Middle frontal gyrus (tissue), 1 donor: ENCODE data around the gene NAPG.
"Not testable (repeated sequence)": the region's sequence is repeated elsewhere in the genome, so short reads cannot be mapped to it uniquely, and the experiment has no call there.

Experiments used
- DNase-seq: peaks from one replicate; pipeline ENCODE4 v3.0.0-alpha.2; 2015; ENCODE audit warnings: low spot score; ENCODE audit errors: extremely low spot score

Gene NAPG

GRCh38 chr18:10514082-10514481 is 11.7 kb upstream of the NAPG start:
- no peak for DNase-seq

- no peak for DNase-seq
These were observed 11.2 kb upstream of the NAPG start for GRCh38 chr18:10514601-10515000.

GRCh38 chr18:10515456-10515855 is 10.4 kb upstream of the NAPG start:
- no peak for DNase-seq

- DNase-seq = no peak
These were observed 9.7 kb upstream of the NAPG start for GRCh38 chr18:10516078-10516477.

- DNase-seq = peak; percentile 71
These were observed 7.1 kb upstream of the NAPG start for GRCh38 chr18:10518595-10519255.

GRCh38 chr18:10519366-10519765 is 6.5 kb upstream of the NAPG start:
- no peak for DNase-seq

GRCh38 chr18:10519999-10520935 is 5.6 kb upstream of the NAPG start:
- DNase-seq = peak; percentile 53

GRCh38 chr18:10521566-10521965 is 4.3 kb upstream of the NAPG start:
- no peak for DNase-seq

GRCh38 chr18:10522574-10522973 is 3.3 kb upstream of the NAPG start:
- no peak for DNase-seq

- DNase-seq = no peak
These were observed 2.3 kb upstream of the NAPG start for GRCh38 chr18:10523544-10523943.

- DNase-seq = no peak
These were observed 1.1 kb upstream of the NAPG start for GRCh38 chr18:10524507-10525370.

- DNase-seq = no peak
These were observed 496 bp upstream of the NAPG start for GRCh38 chr18:10525371-10525691.

GRCh38 chr18:10526561-10526949 is 728 bp downstream of the NAPG start:
- no peak for DNase-seq

- no peak for DNase-seq
These were observed 2.6 kb downstream of the NAPG start for GRCh38 chr18:10528439-10528838.

- no peak for DNase-seq
These were observed 4.2 kb downstream of the NAPG start for GRCh38 chr18:10530002-10530401.

GRCh38 chr18:10530852-10531251 is 5.0 kb downstream of the NAPG start:
- no peak for DNase-seq

GRCh38 chr18:10533111-10533510 is 7.3 kb downstream of the NAPG start:
- DNase-seq = no peak

- no peak for DNase-seq
These were observed 10.5 kb downstream of the NAPG start for GRCh38 chr18:10536280-10536679.

- DNase-seq = no peak
These were observed 11.9 kb downstream of the NAPG start for GRCh38 chr18:10537765-10538164.

- DNase-seq = not testable (repeated sequence)
These were observed 13.3 kb downstream of the NAPG start for GRCh38 chr18:10539124-10539523.

GRCh38 chr18:10543277-10543676 is 17.4 kb downstream of the NAPG start:
- DNase-seq = no peak
